Right kidney (tissue), 1 donor: ENCODE measurements around the gene TAF3.

Experiments used
- DNase-seq: peaks from one replicate; pipeline ENCODE4 v3.0.0-alpha.2; 2016

The TAF3 gene

DNA sequence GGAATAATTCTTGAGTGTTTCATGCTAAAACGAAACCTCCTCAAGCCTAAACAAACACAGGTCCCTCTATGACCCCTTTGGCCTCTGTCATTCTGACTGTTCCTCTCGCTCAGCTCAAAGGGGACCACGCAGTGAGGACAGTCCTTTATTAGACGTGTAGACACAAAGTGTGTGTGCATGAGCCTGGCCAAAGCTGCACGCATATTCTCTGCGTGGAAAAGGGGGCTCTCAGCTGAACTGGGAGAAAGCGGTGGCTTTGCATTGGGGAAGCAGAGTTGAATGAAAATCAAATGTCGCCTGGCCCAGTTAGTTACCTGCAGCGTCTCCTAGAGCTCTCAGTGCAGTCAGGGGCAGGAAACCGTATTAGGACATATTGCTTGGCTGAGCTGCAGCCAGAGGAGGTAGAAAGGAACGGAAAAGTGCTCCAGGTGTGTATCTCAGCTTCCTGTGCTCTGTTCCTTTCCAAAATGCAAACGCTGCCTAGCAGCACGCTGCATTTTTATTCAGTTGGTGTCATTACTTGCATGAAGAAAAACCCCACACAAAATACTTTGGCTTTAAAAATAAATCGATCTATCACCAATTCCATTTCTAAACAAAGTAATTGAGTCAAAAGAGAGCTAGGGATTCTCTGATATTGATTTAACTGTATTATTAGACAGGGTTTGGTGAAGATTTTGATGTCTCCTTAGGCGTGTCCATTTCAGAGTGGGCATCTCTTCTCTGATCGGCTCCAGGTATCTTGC is 241.1 kb downstream of the TAF3 start:
- peak; percentile 41 for DNase-seq

DNA sequence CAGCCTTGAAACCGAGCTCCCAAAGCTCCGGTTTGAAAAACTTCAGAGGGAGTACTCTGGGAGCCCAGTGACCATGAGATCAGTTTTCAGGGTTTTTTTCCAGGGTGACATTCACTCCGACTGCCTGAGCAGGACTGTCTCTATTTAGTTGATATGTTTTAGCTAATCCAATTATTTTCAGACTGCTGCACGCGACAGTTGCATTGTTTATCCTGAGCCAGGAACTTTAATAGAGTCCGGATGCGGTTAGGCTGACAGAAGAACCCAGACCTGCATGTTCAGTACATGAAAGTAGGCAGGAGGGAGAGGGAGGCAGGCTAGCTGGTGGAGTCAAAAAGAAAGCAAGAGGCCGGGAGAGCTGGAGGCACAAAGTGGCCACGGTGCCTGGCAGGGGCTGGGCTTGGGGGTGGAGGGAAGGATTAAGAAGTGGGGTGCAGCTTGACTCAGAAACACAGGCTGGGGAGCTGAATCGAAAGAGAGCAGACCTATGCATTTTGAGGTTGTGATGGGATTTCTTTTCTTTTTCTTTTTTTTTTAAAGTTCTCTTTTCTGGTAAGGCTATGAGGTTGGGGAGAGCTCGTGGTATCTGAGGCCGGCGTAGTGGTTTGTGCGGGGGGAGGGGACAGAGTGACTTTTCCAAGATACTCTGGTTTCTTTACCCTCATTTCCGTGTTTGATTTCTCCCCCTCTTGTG is 241.9 kb downstream of the TAF3 start:
- DNase-seq, result no peak

DNA sequence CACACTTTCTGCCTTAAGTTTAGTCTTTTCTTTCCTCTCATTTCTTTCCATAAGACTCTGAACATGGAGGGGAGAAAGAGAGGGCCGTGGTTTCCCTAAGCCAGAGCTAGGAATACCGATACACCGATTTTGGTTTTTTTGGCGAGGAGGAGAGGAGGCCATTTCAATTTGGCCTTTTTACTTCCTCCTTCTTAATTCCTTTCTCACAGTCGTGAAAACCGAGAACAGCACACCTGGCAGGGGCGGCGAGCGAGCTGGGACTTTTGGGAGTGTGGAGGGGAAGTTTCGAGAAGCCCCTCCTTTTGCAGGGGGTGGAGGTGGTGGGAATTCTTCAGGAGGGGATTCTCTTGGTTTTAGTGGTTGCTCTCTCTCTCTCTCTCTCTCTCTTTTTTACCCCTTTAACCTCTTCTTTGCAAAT is 242.4 kb downstream of the TAF3 start:
- DNase-seq, result no peak

DNA sequence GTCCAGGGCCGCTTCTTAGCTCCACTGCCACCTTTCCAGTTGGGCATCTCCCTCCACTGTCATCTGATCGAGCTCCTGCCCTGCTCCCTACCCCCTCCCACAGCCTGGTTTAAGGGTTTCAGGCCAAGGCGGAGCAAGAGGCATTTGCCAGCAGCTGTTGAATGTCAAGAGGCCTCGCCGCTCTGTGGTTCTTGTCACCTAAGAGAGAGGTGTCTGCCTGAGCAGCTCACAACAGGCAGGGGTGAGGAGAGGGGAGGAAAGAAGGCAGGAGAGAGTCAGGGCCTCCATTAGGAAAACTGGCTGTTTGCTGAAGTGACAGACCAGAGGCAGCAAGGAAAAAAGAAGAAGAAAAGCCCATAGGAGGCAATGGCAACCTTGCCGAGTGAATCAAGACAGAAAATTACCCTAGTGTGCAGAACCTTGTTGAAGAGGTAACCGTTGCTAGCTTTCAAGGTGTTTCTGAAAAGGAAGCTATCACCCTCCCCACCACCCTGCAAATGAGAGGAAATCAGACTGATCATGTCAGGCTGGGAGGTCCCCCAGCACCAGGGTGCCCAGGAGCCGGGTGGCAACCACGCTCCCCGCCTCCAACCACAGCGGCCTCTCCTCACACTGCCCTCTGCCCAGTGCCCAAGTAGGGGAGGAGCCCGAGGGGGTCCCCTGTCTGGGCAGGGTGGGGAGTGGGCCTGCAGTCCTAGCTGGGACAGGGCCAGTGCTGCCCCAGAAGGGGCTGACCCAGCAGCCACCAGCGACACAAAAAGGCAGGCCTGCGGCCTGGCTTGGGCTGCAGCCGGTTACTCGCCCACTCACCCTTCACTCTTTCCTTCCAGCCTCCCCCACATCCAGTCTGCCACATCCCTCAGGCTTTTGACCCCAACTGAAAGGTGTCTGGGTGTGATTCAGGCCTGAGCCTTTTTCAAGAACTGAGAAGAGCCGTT is 243.2 kb downstream of the TAF3 start:
- DNase-seq, result peak; percentile 39

DNA sequence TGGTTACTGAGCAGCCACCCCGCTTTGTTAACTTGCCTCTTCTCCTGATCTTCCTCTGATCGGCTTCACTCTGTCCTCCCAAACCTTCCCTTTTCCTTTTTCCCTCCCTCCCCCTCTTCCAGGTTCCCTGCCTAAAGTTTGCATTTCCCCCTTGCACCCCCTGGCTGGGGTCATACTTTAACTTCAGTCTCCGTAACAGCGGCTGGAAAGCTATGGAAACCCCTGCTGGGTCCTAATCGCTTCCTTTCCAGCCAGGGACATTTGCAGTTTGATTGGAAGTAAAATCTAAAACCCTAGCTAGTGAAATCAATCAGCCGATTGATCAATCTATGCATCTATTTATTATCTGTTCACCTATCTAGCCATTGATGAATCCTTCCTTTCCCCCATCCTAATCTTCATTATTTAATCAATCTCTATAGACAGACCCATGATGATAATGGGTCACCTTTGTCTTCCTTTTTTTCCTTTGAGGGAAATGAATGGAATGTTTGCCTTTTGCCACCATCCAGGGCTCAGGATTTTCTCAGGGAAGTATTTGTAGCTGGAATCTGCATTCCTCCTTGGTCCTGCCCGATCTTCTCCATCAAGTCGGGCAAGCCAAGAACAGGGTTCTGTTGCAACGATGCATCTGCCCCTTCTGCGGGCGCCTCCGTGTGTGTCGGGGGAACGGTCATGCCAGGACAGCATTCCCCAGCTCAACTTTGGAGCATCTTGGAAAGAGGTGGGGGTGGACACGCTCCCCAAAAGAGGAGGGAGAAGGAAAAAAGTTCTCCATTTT is 245.0 kb downstream of the TAF3 start:
- DNase-seq, result no peak

DNA sequence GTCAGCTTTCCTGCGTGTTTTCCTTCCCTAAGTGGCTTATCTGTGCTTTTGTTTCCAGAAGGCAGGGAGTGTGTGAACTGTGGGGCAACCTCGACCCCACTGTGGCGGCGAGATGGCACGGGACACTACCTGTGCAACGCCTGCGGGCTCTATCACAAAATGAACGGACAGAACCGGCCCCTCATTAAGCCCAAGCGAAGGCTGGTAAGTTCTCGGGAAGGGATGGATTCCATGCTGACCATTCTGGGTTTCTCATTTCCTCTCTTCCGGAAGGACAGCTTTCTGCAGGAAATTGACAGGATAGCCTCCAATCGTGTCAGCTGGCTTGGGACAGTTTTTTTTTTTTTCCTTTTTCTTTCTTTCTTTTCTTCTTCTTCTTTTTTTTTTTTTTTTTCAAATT is 245.6 kb downstream of the TAF3 start:
- DNase-seq, result no peak

DNA sequence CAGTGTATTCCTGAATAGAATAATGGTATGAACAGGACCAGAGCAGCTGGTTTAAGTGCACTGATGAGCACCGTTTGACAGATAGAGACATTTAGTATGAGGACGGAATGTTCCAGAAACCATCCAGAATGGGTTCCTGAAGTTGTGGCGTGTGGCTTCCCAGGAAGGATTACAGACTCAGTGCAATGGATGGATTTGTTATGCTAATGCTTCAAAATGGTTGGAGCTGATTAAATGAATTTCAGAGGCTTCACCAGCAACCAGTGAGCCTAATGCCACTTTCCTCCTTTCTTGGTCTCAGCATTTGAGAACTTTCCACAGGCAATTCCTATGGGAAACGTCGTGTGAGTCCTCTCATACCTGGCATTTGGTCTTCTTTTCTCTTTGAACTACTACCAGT is 246.1 kb downstream of the TAF3 start:
- no peak for DNase-seq

DNA sequence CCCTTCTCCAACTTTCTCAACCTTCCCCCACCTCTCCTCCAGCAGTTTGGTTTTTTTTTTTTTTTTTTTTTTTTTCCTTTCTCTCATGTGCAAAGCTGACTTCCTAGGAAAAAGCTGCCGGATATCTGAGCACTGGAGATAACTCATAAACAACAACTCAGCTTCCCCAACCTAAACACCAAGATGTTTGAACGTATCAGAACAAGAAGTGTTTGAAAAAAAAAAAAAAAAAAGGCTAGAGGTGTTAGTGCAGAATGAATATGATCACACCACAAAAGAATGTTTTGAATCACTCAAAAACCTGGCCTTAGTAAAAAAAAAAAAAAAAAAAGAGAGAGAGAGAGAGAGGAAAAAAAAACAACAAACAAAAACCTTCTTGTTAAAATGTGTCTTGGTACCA is 247.3 kb downstream of the TAF3 start:
- no peak for DNase-seq

DNA sequence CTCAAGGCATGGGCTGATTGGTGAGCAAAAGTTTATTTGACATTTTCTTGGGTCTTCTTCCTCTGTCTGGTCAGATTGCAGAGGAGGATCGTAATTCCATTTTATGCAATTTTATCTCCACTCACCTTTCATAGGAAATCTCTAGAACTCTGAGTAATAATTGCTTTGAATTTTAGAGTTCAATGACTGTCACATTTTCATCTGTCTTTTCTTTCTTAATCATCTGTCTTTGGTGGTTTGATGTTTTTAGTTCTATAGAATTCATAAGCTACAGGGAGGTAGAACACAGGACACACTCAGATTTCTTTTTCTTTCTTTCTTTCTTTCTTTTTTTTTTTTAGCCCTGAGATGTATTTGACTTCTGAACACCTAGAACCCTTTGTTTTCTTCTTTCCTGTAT is 247.8 kb downstream of the TAF3 start:
- no peak for DNase-seq
